Measurements from ENCODE around the gene RGCC.

Gene RGCC

DNA sequence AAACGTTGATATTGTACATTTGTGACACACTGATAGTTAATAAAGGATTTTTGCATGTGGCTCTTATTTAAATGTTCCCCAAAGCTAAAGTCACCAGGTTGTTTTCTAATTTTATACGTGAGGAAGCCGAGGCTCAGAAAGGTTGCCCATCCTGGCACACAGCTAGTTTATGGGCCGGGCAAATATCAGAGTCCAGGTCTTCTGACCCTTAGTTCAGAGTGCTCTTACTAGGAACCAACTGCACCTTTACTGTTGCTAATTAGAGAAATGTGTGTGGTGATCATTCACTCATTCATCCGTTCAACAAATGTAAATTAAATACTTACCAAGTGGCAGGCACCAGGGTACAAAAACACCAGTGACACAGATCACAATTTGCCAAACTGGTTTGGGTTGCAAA, 46.3 kb upstream of the RGCC start:
- Histone ChIP-seq H3K9me3 (ENCODE audit: control insufficient read depth, low read length) (no peaks in the 10 kb centered on the region), H3K4me2 (ENCODE audit: low read length, poor library complexity, severe bottlenecking) (no peak overlapping the region), H3K9ac (ENCODE audit: low read length) (no peak overlapping the region), H3K4me1 (ENCODE audit: control insufficient read depth, insufficient read depth, low read depth, low read length) (peaks cover 1% of the 10 kb centered on the region), H3K27ac (ENCODE audit: low read length, poor library complexity, severe bottlenecking) (no peak overlapping the region), H2BK15ac (ENCODE audit: low read depth, poor library complexity, severe bottlenecking) (no peak overlapping the region), H4K91ac (ENCODE audit: low read length) (no peak overlapping the region), H3K18ac (ENCODE audit: low read depth in 1 of 2, low read length in 2 of 2) (no peak overlapping the region), H3K14ac (ENCODE audit: low read length in 2 of 2) (no peak overlapping the region), H3K23ac (ENCODE audit: low read length in 2 of 2) (no peak overlapping the region), H3K4me3 (ENCODE audit: insufficient read depth in 1 of 2, low read depth in 1 of 2, low read length in 2 of 2) (no peak overlapping the region), H4K8ac (ENCODE audit: low read length) (no peak overlapping the region), H2AK5ac (ENCODE audit: low read length, severe bottlenecking) (no peak overlapping the region), H3K27me3 (ENCODE audit: control insufficient read depth in 1 of 2, insufficient read depth in 1 of 2, low read length in 2 of 2) (no peaks in the 10 kb centered on the region), H2BK12ac (ENCODE audit: low read length in 2 of 2) (no peak overlapping the region), H2BK120ac (ENCODE audit: low read depth, low read length) (no peak overlapping the region), H3K4ac (ENCODE audit: low read depth in 1 of 2, low read length in 2 of 2) (no peak overlapping the region), H2AFZ (ENCODE audit: low read depth, low read length) (no peak overlapping the region), H3K79me1 (replicated peaks; ENCODE audit: low read length, poor library complexity, severe bottlenecking) (no peaks in the 10 kb centered on the region), H3K36me3 (ENCODE audit: control insufficient read depth in 1 of 2, insufficient read depth in 2 of 2, low read depth in 1 of 2, low read length in 2 of 2) (no peaks in the 10 kb centered on the region), H2BK5ac (ENCODE audit: low read depth, low read length, poor library complexity, severe bottlenecking) (no peak overlapping the region)
- 94% methylated on average over 3 of the region's 5 CpGs for WGBS
- DNase-seq = no peak

GRCh38 chr13:41411522-41411921, 45.8 kb upstream of the RGCC start:
- Histone ChIP-seq H2BK5ac (ENCODE audit: low read depth, low read length, poor library complexity, severe bottlenecking) (no peak overlapping the region), H3K4me2 (ENCODE audit: low read length, poor library complexity, severe bottlenecking) (no peak overlapping the region), H2BK12ac (ENCODE audit: low read length in 2 of 2) (peak overlapping the region in 1 of 2 experiments; percentile 42), H3K27ac (ENCODE audit: low read length, poor library complexity, severe bottlenecking) (no peak overlapping the region), H3K4ac (ENCODE audit: low read depth in 1 of 2, low read length in 2 of 2) (no peak overlapping the region), H3K9me3 (ENCODE audit: control insufficient read depth, low read length) (no peaks in the 10 kb centered on the region), H2AK5ac (ENCODE audit: low read length, severe bottlenecking) (no peak overlapping the region), H2BK120ac (ENCODE audit: low read depth, low read length) (no peak overlapping the region), H2BK15ac (ENCODE audit: low read depth, poor library complexity, severe bottlenecking) (no peak overlapping the region), H3K18ac (ENCODE audit: low read depth in 1 of 2, low read length in 2 of 2) (no peak overlapping the region), H3K4me1 (ENCODE audit: control insufficient read depth, insufficient read depth, low read depth, low read length) (peaks cover 1% of the 10 kb centered on the region), H3K9ac (ENCODE audit: low read length) (no peak overlapping the region), H4K91ac (ENCODE audit: low read length) (no peak overlapping the region), H4K8ac (ENCODE audit: low read length) (no peak overlapping the region), H3K4me3 (ENCODE audit: insufficient read depth in 1 of 2, low read depth in 1 of 2, low read length in 2 of 2) (no peak overlapping the region), H3K36me3 (ENCODE audit: control insufficient read depth in 1 of 2, insufficient read depth in 2 of 2, low read depth in 1 of 2, low read length in 2 of 2) (no peaks in the 10 kb centered on the region), H3K14ac (ENCODE audit: low read length in 2 of 2) (no peak overlapping the region), H3K79me1 (replicated peaks; ENCODE audit: low read length, poor library complexity, severe bottlenecking) (no peaks in the 10 kb centered on the region), H3K27me3 (ENCODE audit: control insufficient read depth in 1 of 2, insufficient read depth in 1 of 2, low read length in 2 of 2) (no peaks in the 10 kb centered on the region), H2AFZ (ENCODE audit: low read depth, low read length) (no peak overlapping the region), H3K23ac (ENCODE audit: low read length in 2 of 2) (no peak overlapping the region)
- peak; percentile 65 for DNase-seq
- WGBS = 78% methylated on average over 5 of the region's 5 CpGs

GRCh38 chr13:41413872-41414271, 43.5 kb upstream of the RGCC start:
- no peak overlapping the region for H4K8ac ChIP-seq (ENCODE audit: low read length)
- no peak overlapping the region for H2BK120ac ChIP-seq (ENCODE audit: low read depth, low read length)
- no peak overlapping the region for H3K23ac ChIP-seq (ENCODE audit: low read length in 2 of 2)
- H3K79me1 ChIP-seq (replicated peaks; ENCODE audit: low read length, poor library complexity, severe bottlenecking) = no peaks in the 10 kb centered on the region
- no peak overlapping the region for H4K91ac ChIP-seq (ENCODE audit: low read length)
- H3K14ac ChIP-seq (ENCODE audit: low read length in 2 of 2) = no peak overlapping the region
- no peak overlapping the region for H2AFZ ChIP-seq (ENCODE audit: low read depth, low read length)
- no peak overlapping the region for H2BK12ac ChIP-seq (ENCODE audit: low read length in 2 of 2)
- DNase-seq = no peak
- H3K9ac ChIP-seq (ENCODE audit: low read length) = no peak overlapping the region
- no peaks in the 10 kb centered on the region for H3K27me3 ChIP-seq (ENCODE audit: control insufficient read depth in 1 of 2, insufficient read depth in 1 of 2, low read length in 2 of 2)
- no peak overlapping the region for H3K4ac ChIP-seq (ENCODE audit: low read depth in 1 of 2, low read length in 2 of 2)
- H3K27ac ChIP-seq (ENCODE audit: low read length, poor library complexity, severe bottlenecking) = no peak overlapping the region
- H3K4me3 ChIP-seq (ENCODE audit: insufficient read depth in 1 of 2, low read depth in 1 of 2, low read length in 2 of 2) = no peak overlapping the region
- H2AK5ac ChIP-seq (ENCODE audit: low read length, severe bottlenecking) = no peak overlapping the region
- no peaks in the 10 kb centered on the region for H3K36me3 ChIP-seq (ENCODE audit: control insufficient read depth in 1 of 2, insufficient read depth in 2 of 2, low read depth in 1 of 2, low read length in 2 of 2)
- WGBS = 98% methylated on average over 3 of the region's 5 CpGs
- H3K4me2 ChIP-seq (ENCODE audit: low read length, poor library complexity, severe bottlenecking) = no peak overlapping the region
- no peak overlapping the region for H3K18ac ChIP-seq (ENCODE audit: low read depth in 1 of 2, low read length in 2 of 2)
- H3K9me3 ChIP-seq (ENCODE audit: control insufficient read depth, low read length) = peaks cover 6% of the 10 kb centered on the region
- no peak overlapping the region for H2BK5ac ChIP-seq (ENCODE audit: low read depth, low read length, poor library complexity, severe bottlenecking)
- H2BK15ac ChIP-seq (ENCODE audit: low read depth, poor library complexity, severe bottlenecking) = no peak overlapping the region
- peaks cover 1% of the 10 kb centered on the region for H3K4me1 ChIP-seq (ENCODE audit: control insufficient read depth, insufficient read depth, low read depth, low read length)

GRCh38 chr13:41416276-41416675, 41.1 kb upstream of the RGCC start:
- 31% methylated on average over 3 of the region's 3 CpGs for WGBS
- no peak overlapping the region for H3K23ac ChIP-seq (ENCODE audit: low read length in 2 of 2)
- H4K91ac ChIP-seq (ENCODE audit: low read length) = no peak overlapping the region
- no peak overlapping the region for H3K27ac ChIP-seq (ENCODE audit: low read length, poor library complexity, severe bottlenecking)
- H3K18ac ChIP-seq (ENCODE audit: low read depth in 1 of 2, low read length in 2 of 2) = no peak overlapping the region
- H2AK5ac ChIP-seq (ENCODE audit: low read length, severe bottlenecking) = no peak overlapping the region
- no peak overlapping the region for H2BK15ac ChIP-seq (ENCODE audit: low read depth, poor library complexity, severe bottlenecking)
- no peak overlapping the region for H3K14ac ChIP-seq (ENCODE audit: low read length in 2 of 2)
- no peaks in the 10 kb centered on the region for H3K27me3 ChIP-seq (ENCODE audit: control insufficient read depth in 1 of 2, insufficient read depth in 1 of 2, low read length in 2 of 2)
- no peak overlapping the region for H2BK120ac ChIP-seq (ENCODE audit: low read depth, low read length)
- no peak overlapping the region for H3K4ac ChIP-seq (ENCODE audit: low read depth in 1 of 2, low read length in 2 of 2)
- no peak overlapping the region for H2BK12ac ChIP-seq (ENCODE audit: low read length in 2 of 2)
- H3K36me3 ChIP-seq (ENCODE audit: control insufficient read depth in 1 of 2, insufficient read depth in 2 of 2, low read depth in 1 of 2, low read length in 2 of 2) = no peaks in the 10 kb centered on the region
- H2AFZ ChIP-seq (ENCODE audit: low read depth, low read length) = no peak overlapping the region
- H3K4me1 ChIP-seq (ENCODE audit: control insufficient read depth, insufficient read depth, low read depth, low read length) = peaks cover 1% of the 10 kb centered on the region
- H4K8ac ChIP-seq (ENCODE audit: low read length) = no peak overlapping the region
- DNase-seq = peak; percentile 24
- no peak overlapping the region for H3K9ac ChIP-seq (ENCODE audit: low read length)
- H3K79me1 ChIP-seq (replicated peaks; ENCODE audit: low read length, poor library complexity, severe bottlenecking) = no peaks in the 10 kb centered on the region
- no peak overlapping the region for H2BK5ac ChIP-seq (ENCODE audit: low read depth, low read length, poor library complexity, severe bottlenecking)
- no peak overlapping the region for H3K4me3 ChIP-seq (ENCODE audit: insufficient read depth in 1 of 2, low read depth in 1 of 2, low read length in 2 of 2)
- H3K4me2 ChIP-seq (ENCODE audit: low read length, poor library complexity, severe bottlenecking) = no peak overlapping the region
- peaks cover 6% of the 10 kb centered on the region for H3K9me3 ChIP-seq (ENCODE audit: control insufficient read depth, low read length)

Data from mesenchymal stem cell (in vitro differentiated cells and primary cell).